Neural progenitor cell (in vitro differentiated cells): ENCODE results near the gene SLITRK6. TPM values are rescaled to one million over a fixed set of nuclear protein-coding genes. Genes with fewer than 3 reads are reported as not detected.
"Not testable (repeated sequence)": the region's sequence is repeated elsewhere in the genome, so short reads cannot be mapped to it uniquely, and the experiment has no call there.

ENCODE experiments used
- DNase-seq: peaks from one replicate; pipeline ENCODE4 v3.0.0-alpha.2; 2016; ENCODE audit warnings: low spot score
- H2AFZ ChIP-seq: fragments of 200-600 bp; sonication (generic); replicated peaks from 2 replicates; pipeline ENCODE4 v1.6.1; 2016; ENCODE audit warnings: antibody characterized with exemption
- H3F3A ChIP-seq: fragments of 200-600 bp; sonication (generic); 2 replicates; pipeline ENCODE4 v1.6.1; 2016; ENCODE audit warnings: antibody characterized with exemption, low read depth
- H3K27ac ChIP-seq: fragments of 200-600 bp; sonication (generic); 2 replicates; pipeline ENCODE4 v1.5.1; 2016; ENCODE audit warnings: mild to moderate bottlenecking
- H3K27me3 ChIP-seq: fragments of 200-600 bp; sonication (generic); 2 replicates; pipeline ENCODE4 v1.6.1; 2016; ENCODE audit warnings: mild to moderate bottlenecking, moderate library complexity
- H3K36me3 ChIP-seq: fragments of 200-600 bp; sonication (generic); 2 replicates; pipeline ENCODE4 v1.5.1; 2016
- H3K4me1 ChIP-seq: fragments of 200-600 bp; sonication (generic); 2 replicates; pipeline ENCODE4 v1.6.1; 2016; ENCODE audit warnings: mixed run types
- H3K4me2 ChIP-seq: fragments of 200-600 bp; sonication (generic); 2 replicates; pipeline ENCODE4 v1.6.1; 2016
- H3K4me3 ChIP-seq: fragments of 200-600 bp; sonication (generic); 2 replicates; pipeline ENCODE4 v1.5.1; 2016
- H3K79me2 ChIP-seq: fragments of 200-600 bp; sonication (generic); 2 replicates; pipeline ENCODE4 v1.6.1; 2016; ENCODE audit warnings: low read depth
- H3K9ac ChIP-seq: fragments of 200-600 bp; sonication (generic); 2 replicates; pipeline ENCODE4 v1.6.1; 2016
- H3K9me3 ChIP-seq: fragments of 200-600 bp; sonication (generic); 2 replicates; pipeline ENCODE4 v1.5.1; 2016; ENCODE audit warnings: low read depth
- H4K20me1 ChIP-seq: fragments of 200-600 bp; sonication (generic); 2 replicates; pipeline ENCODE4 v1.6.1; 2016; ENCODE audit warnings: low read depth
- H3K27ac Mint-ChIP-seq: 3 replicates; pipeline ENCODE4 v1.8.0; 2021; ENCODE audit warnings: mixed read lengths
- H3K27me3 Mint-ChIP-seq: 2 replicates; pipeline ENCODE4 v1.8.0; 2022; ENCODE audit warnings: low read depth, mild to moderate bottlenecking, inconsistent platforms, moderate library complexity, mixed read lengths; ENCODE audit not compliant: insufficient read depth
- H3K36me3 Mint-ChIP-seq: 3 replicates; pipeline ENCODE4 v1.8.0; 2021; ENCODE audit warnings: mixed read lengths
- H3K4me1 Mint-ChIP-seq: 3 replicates; pipeline ENCODE4 v1.8.0; 2021; ENCODE audit warnings: mixed read lengths
- H3K4me3 Mint-ChIP-seq: 3 replicates; pipeline ENCODE4 v1.8.0; 2021; ENCODE audit warnings: mild to moderate bottlenecking, moderate library complexity, mixed read lengths
- H3K9me3 Mint-ChIP-seq: 3 replicates; pipeline ENCODE4 v1.8.0; 2020; ENCODE audit warnings: mixed read lengths
- EZH2 ChIP-seq: fragments of 200-600 bp; sonication (generic); IDR thresholded peaks from 2 replicates; pipeline ENCODE4 v1.6.1; 2017; ENCODE audit warnings: antibody characterized with exemption, mild to moderate bottlenecking, moderate library complexity
- EZH2phosphoT487 ChIP-seq: fragments of 200-600 bp; sonication (generic); IDR thresholded peaks from 2 replicates; pipeline ENCODE4 v1.6.1; 2017; ENCODE audit warnings: antibody characterized with exemption
- total RNA-seq: library from RNA; depleted of rRNA; stranded (reverse); fragments of >200 nt; gene quantifications from 2 replicates; pipeline ENCODE4 v1.2.3, GENCODE V29; 2015; ENCODE audit warnings: low replicate concordance
- TF ChIP-seq, protein P1 (sequence below): fragments of 200-600 bp; sonication (generic); IDR thresholded peaks from 2 replicates; pipeline ENCODE4 v1.5.1; 2017; ENCODE audit warnings: antibody characterized with exemption, mild to moderate bottlenecking

The SLITRK6 gene
- total RNA-seq, 1 donor from 2014 or later: 0.75 TPM

DNA sequence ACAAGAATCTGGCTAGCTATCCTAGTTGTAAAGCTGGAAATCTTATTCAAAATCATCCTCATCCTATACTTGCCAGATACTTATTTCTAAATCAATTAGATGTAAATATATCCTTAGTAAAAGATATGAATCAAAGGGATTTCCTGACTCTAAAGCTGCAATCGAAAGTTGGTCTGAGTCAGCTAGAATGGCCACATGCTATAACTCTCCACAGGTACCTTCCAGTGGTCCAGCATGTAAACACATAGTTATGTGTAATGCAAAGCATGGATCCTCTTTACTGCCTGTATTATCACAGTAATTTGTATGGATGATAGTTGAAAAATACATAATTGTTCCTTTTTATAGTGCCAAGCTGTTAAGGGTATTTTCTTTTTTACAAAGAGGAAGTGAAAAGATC lies 27.4 kb downstream of the SLITRK6 start:
- DNase-seq: no peak

DNA sequence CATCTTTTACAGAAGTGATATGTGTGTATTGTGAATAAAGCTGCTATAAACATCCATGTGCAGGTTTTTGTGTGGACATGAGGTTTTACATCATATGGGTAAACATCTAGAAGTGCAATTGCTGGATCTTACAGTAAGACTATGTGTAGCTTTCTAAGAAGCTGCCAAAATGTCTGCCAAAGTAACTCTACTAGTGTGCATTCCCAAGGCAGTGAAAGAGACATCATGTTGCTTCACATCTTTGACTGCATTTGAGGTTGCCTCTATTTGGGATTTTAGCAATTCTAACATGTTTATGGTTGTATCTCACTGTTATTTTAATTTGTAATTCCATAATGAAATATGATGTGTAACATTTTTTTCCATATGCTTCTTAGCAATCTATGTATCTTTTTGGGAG lies 30.3 kb downstream of the SLITRK6 start:
- no peaks in the 10 kb centered on the region for H3K9me3 Mint-ChIP-seq
- Histone ChIP-seq H3K9me3 (no peaks in the 10 kb centered on the region), H3K9ac (no peak overlapping the region), H3K4me3 (no peak overlapping the region), H3K79me2 (no peaks in the 10 kb centered on the region), H3K36me3 (no peaks in the 10 kb centered on the region), H4K20me1 (no peaks in the 10 kb centered on the region), H3K4me2 (no peak overlapping the region), H3K4me1 (no peaks in the 10 kb centered on the region), H2AFZ (peak overlapping the region; percentile 1), H3K27me3 (no peaks in the 10 kb centered on the region), H3F3A (no peaks in the 10 kb centered on the region), H3K27ac (no peak overlapping the region)
- no peaks in the 10 kb centered on the region for H3K27me3 Mint-ChIP-seq
- no peak for DNase-seq
- H3K4me1 Mint-ChIP-seq: no peaks in the 10 kb centered on the region
- H3K27ac Mint-ChIP-seq: no peak overlapping the region
- TF ChIP-seq, protein P1, sequence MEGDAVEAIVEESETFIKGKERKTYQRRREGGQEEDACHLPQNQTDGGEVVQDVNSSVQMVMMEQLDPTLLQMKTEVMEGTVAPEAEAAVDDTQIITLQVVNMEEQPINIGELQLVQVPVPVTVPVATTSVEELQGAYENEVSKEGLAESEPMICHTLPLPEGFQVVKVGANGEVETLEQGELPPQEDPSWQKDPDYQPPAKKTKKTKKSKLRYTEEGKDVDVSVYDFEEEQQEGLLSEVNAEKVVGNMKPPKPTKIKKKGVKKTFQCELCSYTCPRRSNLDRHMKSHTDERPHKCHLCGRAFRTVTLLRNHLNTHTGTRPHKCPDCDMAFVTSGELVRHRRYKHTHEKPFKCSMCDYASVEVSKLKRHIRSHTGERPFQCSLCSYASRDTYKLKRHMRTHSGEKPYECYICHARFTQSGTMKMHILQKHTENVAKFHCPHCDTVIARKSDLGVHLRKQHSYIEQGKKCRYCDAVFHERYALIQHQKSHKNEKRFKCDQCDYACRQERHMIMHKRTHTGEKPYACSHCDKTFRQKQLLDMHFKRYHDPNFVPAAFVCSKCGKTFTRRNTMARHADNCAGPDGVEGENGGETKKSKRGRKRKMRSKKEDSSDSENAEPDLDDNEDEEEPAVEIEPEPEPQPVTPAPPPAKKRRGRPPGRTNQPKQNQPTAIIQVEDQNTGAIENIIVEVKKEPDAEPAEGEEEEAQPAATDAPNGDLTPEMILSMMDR: no peak
- no peak for TF ChIP-seq EZH2
- H3K36me3 Mint-ChIP-seq: no peaks in the 10 kb centered on the region
- H3K4me3 Mint-ChIP-seq: no peak overlapping the region

More for the DNA sequence above, 27.4 kb downstream of the SLITRK6 start:
- H3K27me3 ChIP-seq: no peaks in the 10 kb centered on the region
- H3K4me2 ChIP-seq: no peak overlapping the region
- H3K79me2 ChIP-seq: no peaks in the 10 kb centered on the region
- no peak overlapping the region for H2AFZ ChIP-seq
- no peaks in the 10 kb centered on the region for H3K4me1 Mint-ChIP-seq
- H3F3A ChIP-seq: no peaks in the 10 kb centered on the region
- H3K4me3 Mint-ChIP-seq: no peak overlapping the region
- peaks cover 3% of the 10 kb centered on the region for H3K9me3 Mint-ChIP-seq
- H4K20me1 ChIP-seq: no peaks in the 10 kb centered on the region
- H3K9me3 ChIP-seq: no peaks in the 10 kb centered on the region
- no peak for TF ChIP-seq EZH2phosphoT487
- no peak for TF ChIP-seq EZH2
- TF ChIP-seq, protein P1: no peak
- no peak overlapping the region for H3K27ac Mint-ChIP-seq
- H3K36me3 Mint-ChIP-seq: no peaks in the 10 kb centered on the region
- H3K36me3 ChIP-seq: no peaks in the 10 kb centered on the region
- no peaks in the 10 kb centered on the region for H3K4me1 ChIP-seq
- no peaks in the 10 kb centered on the region for H3K27me3 Mint-ChIP-seq
- no peak overlapping the region for H3K27ac ChIP-seq
- H3K4me3 ChIP-seq: no peak overlapping the region
- no peak overlapping the region for H3K9ac ChIP-seq

DNA sequence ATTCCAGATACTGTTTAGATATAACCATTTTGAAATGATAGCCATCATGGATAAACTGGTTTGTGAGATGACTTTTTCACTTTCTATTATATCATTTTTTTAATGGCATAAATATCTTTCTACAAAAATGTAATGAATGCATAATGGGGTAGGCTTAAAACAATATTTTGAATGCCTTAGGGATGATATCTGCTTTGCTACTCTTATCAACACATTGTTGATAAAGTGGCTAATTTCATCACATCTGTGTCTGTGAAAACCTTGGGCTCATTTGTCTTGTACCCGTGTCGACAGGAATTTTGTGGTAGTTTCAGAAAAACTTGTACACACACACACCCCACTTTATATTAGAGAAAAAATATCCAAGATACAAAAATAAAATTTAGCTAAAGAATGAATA lies 44.1 kb downstream of the SLITRK6 start:
- Mint-ChIP-seq H3K36me3 (no peaks in the 10 kb centered on the region), H3K4me3 (no peak overlapping the region), H3K27me3 (no peaks in the 10 kb centered on the region), H3K9me3 (no peaks in the 10 kb centered on the region), H3K27ac (no peak overlapping the region), H3K4me1 (no peaks in the 10 kb centered on the region)
- no peaks in the 10 kb centered on the region for H3K79me2 ChIP-seq
- H3K4me3 ChIP-seq: no peak overlapping the region
- no peaks in the 10 kb centered on the region for H3F3A ChIP-seq
- H2AFZ ChIP-seq: no peak overlapping the region
- H3K27me3 ChIP-seq: no peaks in the 10 kb centered on the region
- H4K20me1 ChIP-seq: no peaks in the 10 kb centered on the region
- H3K4me2 ChIP-seq: no peak overlapping the region
- TF ChIP-seq EZH2 (no peak), EZH2phosphoT487 (no peak)
- TF ChIP-seq, protein P1: no peak
- no peak overlapping the region for H3K9ac ChIP-seq
- H3K9me3 ChIP-seq: no peaks in the 10 kb centered on the region
- no peaks in the 10 kb centered on the region for H3K4me1 ChIP-seq
- DNase-seq: no peak
- no peaks in the 10 kb centered on the region for H3K36me3 ChIP-seq
- H3K27ac ChIP-seq: no peak overlapping the region

- not testable (repeated sequence) for H3K4me1 ChIP-seq, H3K9me3 Mint-ChIP-seq, H3K4me2 ChIP-seq, H3K27me3 Mint-ChIP-seq, H3F3A ChIP-seq, H3K4me1 Mint-ChIP-seq, H3K27ac Mint-ChIP-seq, H3K4me3 Mint-ChIP-seq, H3K36me3 ChIP-seq, H3K27ac ChIP-seq, H3K27me3 ChIP-seq, H2AFZ ChIP-seq, H3K4me3 ChIP-seq, H3K79me2 ChIP-seq, H3K9ac ChIP-seq, H3K9me3 ChIP-seq, H4K20me1 ChIP-seq, H3K36me3 Mint-ChIP-seq
- peak; percentile 11 for DNase-seq
Observed at GRCh38 chr13:85743201-85743770, 55.9 kb downstream of the SLITRK6 start.
